Gastrocnemius medialis (tissue), 4 donors: ENCODE measurements around the gene SART3.

Experiments
- CTCF ChIP-seq, 5 experiments: fragments of 450-650 bp in 3 of 5; fragments of 200-600 bp in 2 of 5; sonication (generic) in 2 of 5; IDR thresholded peaks in 4 of 5; conservative IDR thresholded peaks in 1 of 5; 1 replicate in 4 of 5; 2 replicates in 1 of 5; pipeline ENCODE4 v1.5.1; 2016 to 2019; ENCODE audit warnings: antibody characterized with exemption in 5 of 5, mild to moderate bottlenecking in 3 of 5, moderate library complexity in 3 of 5
- POLR2A ChIP-seq, 2 donors: fragments of 450-650 bp; IDR thresholded peaks; one replicate each; pipeline ENCODE4 v1.6.1; 2017; ENCODE audit warnings: antibody characterized with exemption in 2 of 2, mild to moderate bottlenecking in 2 of 2, moderate library complexity in 2 of 2

DNA sequence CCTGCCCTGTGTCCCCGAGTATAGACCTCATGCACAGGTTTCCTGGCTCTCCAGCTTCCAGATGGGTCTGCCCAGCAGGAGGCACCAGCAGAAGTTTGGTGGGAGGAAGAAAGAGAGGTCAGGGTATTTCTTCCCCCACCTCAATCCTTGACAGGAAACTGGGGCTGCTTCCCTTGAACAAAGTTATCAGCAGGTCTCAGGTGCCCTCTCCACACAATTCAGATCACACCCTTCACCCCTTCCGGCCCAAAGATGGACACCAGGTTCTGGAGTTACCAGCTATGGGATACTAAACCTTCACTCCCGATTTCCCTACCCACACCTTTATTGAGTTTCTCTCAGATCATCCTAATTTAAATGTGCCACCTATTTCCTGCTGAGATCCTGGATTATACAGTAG lies 1.2 kb downstream of the SART3 start:
- TF ChIP-seq POLR2A (IDR thresholded peaks at IDR 0.05) (no peak), CTCF (IDR thresholded peaks at IDR 0.05 in 4 of 5, conservative IDR thresholded peaks at IDR 0.05 in 1 of 5) (no peak)
